ENCODE measurements around the gene DHX34.

GRCh38 chr19:47415953-47416642 is 67.0 kb downstream of the DHX34 start:
- no peak for TF ChIP-seq CTCF (IDR thresholded peaks at IDR 0.05; ENCODE audit: poor library complexity)
- no peak for TF ChIP-seq EZH2 (IDR thresholded peaks at IDR 0.05; ENCODE audit: borderline replicate concordance)
- no peak for TF ChIP-seq EZH2phosphoT487 (IDR thresholded peaks at IDR 0.05; ENCODE audit: low read depth, severe bottlenecking, unreplicated experiment)

Data from hepatocyte (in vitro differentiated cells).